Raji (cell line): ENCODE data around the gene SMIM20.
A peak's percentile ranks its signal among the peaks of the same experiment; 100 is the strongest.

ENCODE experiments used
- POLR2A ChIP-seq: IDR thresholded peaks from 2 replicates; pipeline ENCODE4 v1.6.1; 2011; ENCODE audit warnings: low read depth, low read length, control low read depth; ENCODE audit not compliant: insufficient read depth

The SMIM20 gene

GRCh38 chr4:25913851-25914669 is at the start of gene SMIM20:
Gene SMIM20 (plus strand): TSS chr4:25914220. CDS start chr4:25914314, 94 bp downstream.
- TF ChIP-seq POLR2A: peak; percentile 84

DNA sequence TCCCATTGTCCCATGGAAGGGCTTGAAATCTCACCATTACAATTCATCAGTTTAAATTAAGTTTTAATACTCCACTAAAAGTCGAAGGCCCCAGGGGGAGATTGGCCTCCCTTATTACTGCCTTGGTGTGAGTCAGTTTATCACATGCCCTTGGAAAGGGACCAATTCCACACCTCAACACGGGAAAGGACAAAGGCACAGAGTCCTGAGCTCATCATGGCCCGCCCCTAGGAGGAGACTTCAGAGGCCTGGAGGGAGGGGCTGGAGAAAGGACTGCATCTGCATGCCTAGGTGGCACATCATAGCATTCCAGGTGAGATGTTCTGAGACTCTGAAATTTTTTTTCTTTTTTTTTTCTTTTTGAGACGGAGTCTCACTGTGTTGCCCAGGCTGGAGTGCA is 48.4 kb upstream of the SMIM20 start:
- TF ChIP-seq POLR2A: peak; percentile 40; the same call in 1 of the 2 replicates

- no peak for TF ChIP-seq POLR2A
These were observed 46.2 kb upstream of the SMIM20 start for GRCh38 chr4:25867781-25868294.

- TF ChIP-seq POLR2A: peak; percentile 33; the same call in 1 of the 2 replicates
These were observed 43.9 kb upstream of the SMIM20 start for GRCh38 chr4:25870081-25870480.

DNA sequence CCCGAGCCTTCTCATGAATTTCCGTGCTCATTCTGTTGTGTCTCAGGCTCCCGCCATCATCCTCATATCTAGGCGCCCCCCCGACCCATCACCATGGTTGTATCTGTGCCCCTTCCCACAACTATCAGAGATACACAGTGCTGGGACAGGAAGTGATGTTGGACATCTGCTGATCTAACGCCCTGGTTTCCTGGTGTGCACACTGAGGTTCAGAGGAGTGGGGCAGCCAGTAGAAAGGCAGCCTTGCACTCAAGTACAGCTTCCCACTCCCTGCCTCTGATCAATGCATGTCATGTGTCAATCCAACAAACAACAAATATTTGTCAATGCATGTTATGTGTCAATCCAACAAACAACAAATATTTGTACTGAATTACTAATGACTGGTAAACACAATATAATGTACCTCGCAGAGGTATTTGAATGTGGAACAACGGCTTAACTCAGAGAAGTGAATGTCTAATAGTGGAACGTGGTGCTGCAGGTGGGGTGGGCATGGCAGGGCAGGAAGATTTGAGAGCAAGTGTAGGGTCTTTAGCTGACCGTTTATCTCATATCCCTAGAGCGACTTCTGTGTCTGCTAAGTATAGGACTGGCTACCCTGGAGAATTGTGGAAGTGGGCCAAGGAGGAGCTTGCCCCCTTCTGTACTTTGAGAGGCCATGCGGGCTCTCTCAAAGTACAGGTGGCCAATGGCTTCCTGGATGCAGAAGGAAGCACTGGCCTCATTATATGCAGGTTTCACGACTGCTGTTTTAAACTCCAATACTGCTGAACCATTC is 41.0 kb upstream of the SMIM20 start:
- TF ChIP-seq POLR2A: peak; percentile 49; the same call in 1 of the 2 replicates

GRCh38 chr4:25873632-25874129 is 40.3 kb upstream of the SMIM20 start:
- TF ChIP-seq POLR2A: no peak

GRCh38 chr4:25874655-25875054 is 39.4 kb upstream of the SMIM20 start:
- TF ChIP-seq POLR2A: peak; percentile 44; the same call in 1 of the 2 replicates

DNA sequence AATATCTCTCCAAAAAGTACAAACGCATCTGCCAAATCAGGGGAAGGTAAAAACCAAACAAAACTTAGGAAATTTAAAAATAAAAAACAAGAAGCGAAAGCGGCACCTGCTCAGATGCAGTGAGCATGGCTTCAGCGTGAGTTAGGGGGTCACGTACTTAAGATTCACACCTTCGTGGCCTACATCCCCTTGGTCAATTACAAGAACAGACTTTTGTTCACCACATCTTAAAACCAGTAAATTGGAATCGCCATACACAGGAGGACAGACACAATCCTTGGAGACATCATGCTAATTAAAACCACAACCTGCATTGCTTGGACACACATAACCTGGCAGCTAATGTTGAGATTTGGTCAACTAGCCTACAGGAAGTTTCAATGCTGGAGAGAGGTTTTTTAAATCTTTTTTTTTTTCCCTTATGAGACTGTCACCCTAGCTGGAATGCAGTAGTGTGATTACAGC is 38.7 kb upstream of the SMIM20 start:
- TF ChIP-seq POLR2A: no peak

- TF ChIP-seq POLR2A: no peak
These were observed 35.3 kb upstream of the SMIM20 start for GRCh38 chr4:25878676-25879075.

- TF ChIP-seq POLR2A: no peak
These were observed 34.9 kb upstream of the SMIM20 start for GRCh38 chr4:25879091-25879584.

GRCh38 chr4:25879587-25879986 is 34.4 kb upstream of the SMIM20 start:
- TF ChIP-seq POLR2A: no peak

- 0 out of 2 replicates have a peak, but pooled peaks have one; percentile 10 for TF ChIP-seq POLR2A
These were observed 33.9 kb upstream of the SMIM20 start for GRCh38 chr4:25879991-25880651.

- no peak for TF ChIP-seq POLR2A
These were observed 32.8 kb upstream of the SMIM20 start for GRCh38 chr4:25881193-25881592.

GRCh38 chr4:25882226-25882625 is 31.8 kb upstream of the SMIM20 start:
- TF ChIP-seq POLR2A: no peak

GRCh38 chr4:25883565-25883964 is 30.5 kb upstream of the SMIM20 start:
- TF ChIP-seq POLR2A: no peak
